Measurements from ENCODE around the gene FOXA2.

DNA sequence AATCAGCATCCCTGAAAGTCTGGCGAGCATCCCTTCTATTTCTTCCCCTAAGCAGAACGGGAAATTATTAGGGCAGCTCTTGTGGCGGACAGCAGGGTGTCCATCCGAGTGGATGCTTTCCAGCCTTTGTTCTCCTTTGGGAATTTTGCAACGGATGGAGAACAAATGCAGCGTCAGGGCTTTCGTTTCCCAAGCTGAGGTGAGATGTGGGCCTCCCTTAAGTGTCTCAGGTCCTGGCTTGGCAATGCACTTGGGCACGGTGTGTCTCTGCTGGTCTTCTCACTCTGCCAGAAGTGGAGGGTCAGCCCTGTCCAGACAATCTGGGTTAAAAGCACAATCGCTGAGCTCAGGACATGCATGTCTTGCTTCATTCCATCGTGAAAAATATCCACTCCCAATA, 43.5 kb downstream of the FOXA2 start:
- TF ChIP-seq, protein P1, sequence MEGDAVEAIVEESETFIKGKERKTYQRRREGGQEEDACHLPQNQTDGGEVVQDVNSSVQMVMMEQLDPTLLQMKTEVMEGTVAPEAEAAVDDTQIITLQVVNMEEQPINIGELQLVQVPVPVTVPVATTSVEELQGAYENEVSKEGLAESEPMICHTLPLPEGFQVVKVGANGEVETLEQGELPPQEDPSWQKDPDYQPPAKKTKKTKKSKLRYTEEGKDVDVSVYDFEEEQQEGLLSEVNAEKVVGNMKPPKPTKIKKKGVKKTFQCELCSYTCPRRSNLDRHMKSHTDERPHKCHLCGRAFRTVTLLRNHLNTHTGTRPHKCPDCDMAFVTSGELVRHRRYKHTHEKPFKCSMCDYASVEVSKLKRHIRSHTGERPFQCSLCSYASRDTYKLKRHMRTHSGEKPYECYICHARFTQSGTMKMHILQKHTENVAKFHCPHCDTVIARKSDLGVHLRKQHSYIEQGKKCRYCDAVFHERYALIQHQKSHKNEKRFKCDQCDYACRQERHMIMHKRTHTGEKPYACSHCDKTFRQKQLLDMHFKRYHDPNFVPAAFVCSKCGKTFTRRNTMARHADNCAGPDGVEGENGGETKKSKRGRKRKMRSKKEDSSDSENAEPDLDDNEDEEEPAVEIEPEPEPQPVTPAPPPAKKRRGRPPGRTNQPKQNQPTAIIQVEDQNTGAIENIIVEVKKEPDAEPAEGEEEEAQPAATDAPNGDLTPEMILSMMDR (conservative IDR thresholded peaks at IDR 0.05; ENCODE audit: low read depth, low read length), result no peak
- TF ChIP-seq EZH2phosphoT487 (IDR thresholded peaks at IDR 0.05; ENCODE audit: borderline replicate concordance, low read length) (no peak), EZH2 (IDR thresholded peaks at IDR 0.05; ENCODE audit: low read length, unreplicated experiment) (no peak)

Data from PC-3 (cell line).